HG02981 (cell line): ENCODE results near the gene UBA52.

Experiments used
- ATAC-seq: cut with Tn5 transposase; IDR thresholded peaks from one replicate; pipeline ENCODE4 v1.9.1; 2021; ENCODE audit warnings: mild to moderate bottlenecking, moderate library complexity; ENCODE audit not compliant: unreplicated experiment

The UBA52 gene

GRCh38 chr19:18551631-18552030 is 20.0 kb upstream of the UBA52 start:
- ATAC-seq: no peak

- peak; percentile 94 for ATAC-seq
Measured at GRCh38 chr19:18557411-18558201, 14.1 kb upstream of the UBA52 start, which contains the start of gene KXD1. KXD1 (plus strand) TSS chr19:18557870; CDS start chr19:18562057, 4,187 bp downstream.

GRCh38 chr19:18558202-18558555 is 13.5 kb upstream of the UBA52 start:
- ATAC-seq: no peak

GRCh38 chr19:18558604-18559003 is 13.1 kb upstream of the UBA52 start:
- no peak for ATAC-seq

GRCh38 chr19:18559685-18560084 is 12.0 kb upstream of the UBA52 start:
- no peak for ATAC-seq

GRCh38 chr19:18562086-18562485 is 9.6 kb upstream of the UBA52 start:
- no peak for ATAC-seq

GRCh38 chr19:18566953-18567352 is 4.7 kb upstream of the UBA52 start:
- no peak for ATAC-seq

GRCh38 chr19:18568367-18568766 is 3.3 kb upstream of the UBA52 start:
- no peak for ATAC-seq

- no peak for ATAC-seq
Measured at GRCh38 chr19:18574691-18575291, 3.1 kb downstream of the UBA52 start.

- no peak for ATAC-seq
Measured at GRCh38 chr19:18576383-18576782, 4.7 kb downstream of the UBA52 start.

- no peak for ATAC-seq
Measured at GRCh38 chr19:18577365-18577914, 5.8 kb downstream of the UBA52 start.

GRCh38 chr19:18580311-18580710 is 8.7 kb downstream of the UBA52 start:
- no peak for ATAC-seq

GRCh38 chr19:18586306-18586705 is 14.6 kb downstream of the UBA52 start:
- no peak for ATAC-seq

GRCh38 chr19:18587561-18587960 is 15.9 kb downstream of the UBA52 start:
- ATAC-seq: no peak

GRCh38 chr19:18587962-18588610 is 16.4 kb downstream of the UBA52 start:
- ATAC-seq: no peak

GRCh38 chr19:18588611-18589379 is 17.1 kb downstream of the UBA52 start, which contains the start of gene REX1BD:
REX1BD (plus strand) TSS chr19:18588798; CDS start chr19:18588802, 4 bp downstream.
- peak; percentile 73 for ATAC-seq

GRCh38 chr19:18589380-18590272 is 18.0 kb downstream of the UBA52 start:
- ATAC-seq: peak; percentile 33

- ATAC-seq: no peak
Measured at GRCh38 chr19:18590273-18591272, 18.9 kb downstream of the UBA52 start.
